Neutrophil (primary cell): Measurements from ENCODE around the gene DCC.

Source experiments
- H3K27ac ChIP-seq: fragments of 200-600 bp; sonication (generic); 2 replicates; pipeline ENCODE4 v1.5.1; 2016; ENCODE audit warnings: mild to moderate bottlenecking, moderate library complexity
- H3K27me3 ChIP-seq: fragments of 200-600 bp; sonication (generic); 2 replicates; pipeline ENCODE4 v1.6.0; 2016; ENCODE audit warnings: mild to moderate bottlenecking
- H3K36me3 ChIP-seq: fragments of 200-600 bp; sonication (generic); 2 replicates; pipeline ENCODE4 v1.5.1; 2017
- H3K4me1 ChIP-seq, 2 experiments: fragments of 200-600 bp in 1 of 2; sonication (generic) in 1 of 2; 1 replicate in 1 of 2; 2 replicates in 1 of 2; pipeline versions ENCODE4 v1.5.1 to v1.6.1; 2013 to 2016; ENCODE audit warnings: low read depth in 1 of 2, low read length in 1 of 2, mild to moderate bottlenecking in 1 of 2, moderate library complexity in 1 of 2; ENCODE audit not compliant: control insufficient read depth in 1 of 2, insufficient read depth in 1 of 2
- H3K4me3 ChIP-seq, 2 experiments: fragments of 200-600 bp in 1 of 2; sonication (generic) in 1 of 2; 1 replicate in 1 of 2; 2 replicates in 1 of 2; pipeline ENCODE4 v1.5.1; 2013 to 2016; ENCODE audit warnings: low read depth in 1 of 2, low read length in 1 of 2, mild to moderate bottlenecking in 1 of 2, moderate library complexity in 1 of 2
- H3K9me3 ChIP-seq: fragments of 200-600 bp; sonication (generic); 2 replicates; pipeline ENCODE4 v1.5.1; 2016
- CTCF ChIP-seq: fragments of 200-600 bp; sonication (generic); IDR thresholded peaks from 2 replicates; pipeline ENCODE4 v1.5.1; 2016; ENCODE audit warnings: antibody characterized with exemption

Gene DCC

GRCh38 chr18:53567929-53568574 is 1228.1 kb downstream of the DCC start:
- no peak for TF ChIP-seq CTCF
- no peak overlapping the region for H3K4me3 ChIP-seq
- H3K27ac ChIP-seq: no peak overlapping the region
- H3K9me3 ChIP-seq: no peaks in the 10 kb centered on the region
- no peaks in the 10 kb centered on the region for H3K27me3 ChIP-seq
- H3K4me1 ChIP-seq: no peaks in the 10 kb centered on the region
- H3K36me3 ChIP-seq: no peaks in the 10 kb centered on the region
